ENCODE data around the gene APOB.

The APOB gene

GRCh38 chr2:20972792-20973565 lies 70.9 kb downstream of the APOB start:
- DNase-seq (ENCODE audit: low read depth, low spot score): no peak
- ChIA-PET POLR2A (no interaction called here), CTCF (interaction anchor here (1.3 to 3.1 kb wide), 4 partner anchors 9 to 311 kb away, joined by 4 to 9 read pairs (median 6); no protein-coding TSS in a partner anchor)
- no peak overlapping the region for H3K4me3 ChIP-seq (ENCODE audit: low read depth, low read length)
- no peak for TF ChIP-seq CTCF (IDR thresholded peaks at IDR 0.05; ENCODE audit: insufficient read depth, low read length, missing control alignments)

GRCh38 chr2:20972110-20972509 lies 71.8 kb downstream of the APOB start:
- TF ChIP-seq CTCF (IDR thresholded peaks at IDR 0.05; ENCODE audit: insufficient read depth, low read length, missing control alignments): no peak
- H3K4me3 ChIP-seq (ENCODE audit: low read depth, low read length): no peak overlapping the region
- POLR2A ChIA-PET: no interaction called here
- DNase-seq (ENCODE audit: low read depth, low spot score): no peak
- CTCF ChIA-PET: interaction anchor here (0.7 kb wide), 1 partner anchor 9 kb away, joined by 6 read pairs; no protein-coding TSS in a partner anchor

GRCh38 chr2:20970068-20970467 lies 73.8 kb downstream of the APOB start:
- POLR2A ChIA-PET: no interaction called here
- CTCF ChIA-PET: interaction anchor here (0.9 to 2.7 kb wide), 6 partner anchors 8 to 314 kb away, joined by 3 to 14 read pairs (median 4); no protein-coding TSS in a partner anchor
- no peak for DNase-seq (ENCODE audit: low read depth, low spot score)
- TF ChIP-seq CTCF (IDR thresholded peaks at IDR 0.05; ENCODE audit: insufficient read depth, low read length, missing control alignments): no peak
- no peak overlapping the region for H3K4me3 ChIP-seq (ENCODE audit: low read depth, low read length)

GRCh38 chr2:20966061-20966595 lies 77.7 kb downstream of the APOB start:
- no peak for TF ChIP-seq CTCF (IDR thresholded peaks at IDR 0.05; ENCODE audit: insufficient read depth, low read length, missing control alignments)
- POLR2A ChIA-PET: no interaction called here
- DNase-seq (ENCODE audit: low read depth, low spot score): no peak
- CTCF ChIA-PET: interaction anchor here (9.3 to 13.3 kb wide), 2 partner anchors 182 to 303 kb away, joined by 135 to 382 read pairs; partner anchors contain the start of gene GDF7
- H3K4me3 ChIP-seq (ENCODE audit: low read depth, low read length): no peak overlapping the region

GRCh38 chr2:20965221-20965620 lies 78.7 kb downstream of the APOB start:
- no peak for DNase-seq (ENCODE audit: low read depth, low spot score)
- H3K4me3 ChIP-seq (ENCODE audit: low read depth, low read length): no peak overlapping the region
- ChIA-PET CTCF (interaction anchor here (1.3 to 13.3 kb wide), 5 partner anchors 31 to 314 kb away, joined by 3 to 382 read pairs (median 6); partner anchors contain the start of genes GDF7 and HS1BP3), POLR2A (no interaction called here)
- TF ChIP-seq CTCF (IDR thresholded peaks at IDR 0.05; ENCODE audit: insufficient read depth, low read length, missing control alignments): no peak

- no peak for TF ChIP-seq CTCF (IDR thresholded peaks at IDR 0.05; ENCODE audit: insufficient read depth, low read length, missing control alignments)
- H3K4me3 ChIP-seq (ENCODE audit: low read depth, low read length): no peak overlapping the region
- ChIA-PET POLR2A (no interaction called here), CTCF (interaction anchor here (0.6 to 13.3 kb wide), 24 partner anchors 8 to 312 kb away, joined by 3 to 382 read pairs (median 6); partner anchors contain the start of genes GDF7, HS1BP3 and LDAH)
- DNase-seq (ENCODE audit: low read depth, low spot score): no peak
Observed at GRCh38 chr2:20963867-20964266, 80.0 kb downstream of the APOB start.
